WTC11 (cell line): ENCODE data around the gene C1QB. TPM values are rescaled to one million over a fixed set of nuclear protein-coding genes. Genes with fewer than 3 reads are reported as not detected.

Experiments
- ATAC-seq: fragments of 200-7000 bp; cut with Tn5 transposase; 2 replicates; pipeline ENCODE4 v1.10.0; 2021; ENCODE audit warnings: mild to moderate bottlenecking, moderate library complexity
- CTCF ChIA-PET: fragments of 300-600 bp; sonication (Branson Sonifier 250); formaldehyde crosslinking; loops from one replicate; lab custom pipeline; 2021; ENCODE audit warnings: antibody characterized with exemption; lab: Charles Lee
- POLR2A ChIA-PET: fragments of 350-600 bp; sonication (Branson Sonifier 250); formaldehyde crosslinking; loops from one replicate; lab custom pipeline; 2021; ENCODE audit warnings: antibody characterized with exemption; lab: Charles Lee
- DNase-seq: peaks from one replicate; pipeline ENCODE4 v3.0.0; 2021; ENCODE audit warnings: low spot score
- H3K27ac Mint-ChIP-seq: 2 replicates; pipeline ENCODE4 v1.8.0; 2021; ENCODE audit warnings: mixed read lengths
- H3K27me3 Mint-ChIP-seq: 2 replicates; pipeline ENCODE4 v1.8.0; 2021; ENCODE audit warnings: low read depth, mild to moderate bottlenecking, moderate library complexity, mixed read lengths
- H3K36me3 Mint-ChIP-seq: 2 replicates; pipeline ENCODE4 v1.8.0; 2021; ENCODE audit warnings: mixed read lengths
- H3K4me1 Mint-ChIP-seq: 2 replicates; pipeline ENCODE4 v1.8.0; 2022; ENCODE audit warnings: mixed read lengths
- H3K4me3 Mint-ChIP-seq: 2 replicates; pipeline ENCODE4 v1.8.0; 2021; ENCODE audit warnings: mild to moderate bottlenecking, moderate library complexity, mixed read lengths
- H3K9me3 Mint-ChIP-seq: 2 replicates; pipeline ENCODE4 v1.8.0; 2021; ENCODE audit warnings: mixed read lengths
- CREB1 ChIP-seq: sonication (generic); formaldehyde crosslinking; IDR thresholded peaks from 2 replicates; pipeline ENCODE4 v1.8.0; 2023; ENCODE audit warnings: mild to moderate bottlenecking, missing genetic modification reagents
- CREM ChIP-seq: sonication (generic); formaldehyde crosslinking; IDR thresholded peaks from 2 replicates; pipeline ENCODE4 v1.8.1; 2022; ENCODE audit warnings: mild to moderate bottlenecking, missing genetic modification reagents, moderate library complexity
- ELF4 ChIP-seq: sonication (generic); formaldehyde crosslinking; IDR thresholded peaks from 2 replicates; pipeline ENCODE4 v1.8.1; 2022; ENCODE audit warnings: low read depth, mild to moderate bottlenecking, moderate library complexity, missing genetic modification reagents
- ETV6 ChIP-seq: sonication (generic); formaldehyde crosslinking; IDR thresholded peaks from 2 replicates; pipeline ENCODE4 v1.8.1; 2022; ENCODE audit warnings: mild to moderate bottlenecking, missing genetic modification reagents
- FOXK1 ChIP-seq: sonication (generic); formaldehyde crosslinking; IDR thresholded peaks from 2 replicates; pipeline ENCODE4 v1.8.0; 2022; ENCODE audit warnings: mild to moderate bottlenecking, moderate library complexity, missing genetic modification reagents
- GRHL2 ChIP-seq: fragments of 250-450 bp; sonication (Bioruptor Pico); IDR thresholded peaks from 2 replicates; pipeline ENCODE4 v1.8.0; 2022; ENCODE audit warnings: mild to moderate bottlenecking, moderate library complexity; ENCODE audit not compliant: insufficient replicate concordance, severe bottlenecking
- JAZF1 ChIP-seq: fragments of 250-450 bp; sonication (Bioruptor Pico); IDR thresholded peaks from 2 replicates; pipeline ENCODE4 v1.9.0; 2021; ENCODE audit warnings: moderate library complexity, mild to moderate bottlenecking, inconsistent platforms
- NFATC4 ChIP-seq: fragments of 250-450 bp; sonication (Bioruptor Pico); IDR thresholded peaks from 2 replicates; pipeline ENCODE4 v1.9.0; 2021; ENCODE audit warnings: mild to moderate bottlenecking
- SMAD4 ChIP-seq: sonication (generic); formaldehyde crosslinking; IDR thresholded peaks from 2 replicates; pipeline ENCODE4 v1.8.0; 2022; ENCODE audit warnings: mild to moderate bottlenecking, missing genetic modification reagents
- SP1 ChIP-seq: sonication (generic); formaldehyde crosslinking; conservative IDR thresholded peaks from 2 replicates; pipeline ENCODE4 v1.8.1; 2022; ENCODE audit warnings: missing genetic modification reagents
- TEAD4 ChIP-seq: sonication (generic); formaldehyde crosslinking; IDR thresholded peaks from 2 replicates; pipeline ENCODE4 v1.8.0; 2022; ENCODE audit warnings: mild to moderate bottlenecking, missing genetic modification reagents
- ZNF396 ChIP-seq: fragments of 250-450 bp; sonication (Bioruptor Pico); IDR thresholded peaks from 2 replicates; pipeline ENCODE4 v1.8.0; 2021; ENCODE audit warnings: mild to moderate bottlenecking, moderate library complexity, borderline replicate concordance
- total RNA-seq: library from RNA; stranded (reverse); gene quantifications from 3 replicates; pipeline ENCODE4 v1.2.3, GENCODE V29; 2021
- TF ChIP-seq, protein P1 (sequence below): fragments of 250-450 bp; sonication (Bioruptor Pico); IDR thresholded peaks from 2 replicates; pipeline ENCODE4 v1.9.0; 2021; ENCODE audit warnings: mild to moderate bottlenecking
- TF ChIP-seq, protein P2 (sequence below): sonication (generic); formaldehyde crosslinking; IDR thresholded peaks from 2 replicates; pipeline ENCODE4 v1.8.0; 2023; ENCODE audit warnings: missing genetic modification reagents, mild to moderate bottlenecking, borderline replicate concordance
- TF ChIP-seq, protein P3 (sequence below): sonication (generic); formaldehyde crosslinking; IDR thresholded peaks from 2 replicates; pipeline ENCODE4 v1.8.0; 2022; ENCODE audit warnings: mild to moderate bottlenecking, missing genetic modification reagents
- TF ChIP-seq, protein P4 (sequence below): sonication (generic); formaldehyde crosslinking; IDR thresholded peaks from 2 replicates; pipeline ENCODE4 v1.8.1; 2023; ENCODE audit warnings: mild to moderate bottlenecking, missing genetic modification reagents, moderate library complexity
- TF ChIP-seq, protein P5 (sequence below): fragments of 250-450 bp; sonication (Bioruptor Pico); IDR thresholded peaks from 2 replicates; pipeline ENCODE4 v2.1.2; 2022; ENCODE audit warnings: mild to moderate bottlenecking, moderate library complexity
- TF ChIP-seq, protein P6 (sequence below): sonication (generic); formaldehyde crosslinking; IDR thresholded peaks from 2 replicates; pipeline ENCODE4 v1.8.1; 2023; ENCODE audit warnings: mild to moderate bottlenecking, missing genetic modification reagents, moderate library complexity

C1QB gene
- total RNA-seq, 1 experiment from 2014 or later = 0.61 TPM

GRCh38 chr1:22683547-22683946 lies 30.5 kb downstream of the C1QB start (continued):
- TF ChIP-seq, protein P1, sequence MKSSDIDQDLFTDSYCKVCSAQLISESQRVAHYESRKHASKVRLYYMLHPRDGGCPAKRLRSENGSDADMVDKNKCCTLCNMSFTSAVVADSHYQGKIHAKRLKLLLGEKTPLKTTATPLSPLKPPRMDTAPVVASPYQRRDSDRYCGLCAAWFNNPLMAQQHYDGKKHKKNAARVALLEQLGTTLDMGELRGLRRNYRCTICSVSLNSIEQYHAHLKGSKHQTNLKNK (CRISPR knock-in tag) = no peak
- TF ChIP-seq FOXK1 (CRISPR knock-in tag) = no peak
- TF ChIP-seq GRHL2 (CRISPR knock-in tag) = no peak
- TF ChIP-seq, protein P2, sequence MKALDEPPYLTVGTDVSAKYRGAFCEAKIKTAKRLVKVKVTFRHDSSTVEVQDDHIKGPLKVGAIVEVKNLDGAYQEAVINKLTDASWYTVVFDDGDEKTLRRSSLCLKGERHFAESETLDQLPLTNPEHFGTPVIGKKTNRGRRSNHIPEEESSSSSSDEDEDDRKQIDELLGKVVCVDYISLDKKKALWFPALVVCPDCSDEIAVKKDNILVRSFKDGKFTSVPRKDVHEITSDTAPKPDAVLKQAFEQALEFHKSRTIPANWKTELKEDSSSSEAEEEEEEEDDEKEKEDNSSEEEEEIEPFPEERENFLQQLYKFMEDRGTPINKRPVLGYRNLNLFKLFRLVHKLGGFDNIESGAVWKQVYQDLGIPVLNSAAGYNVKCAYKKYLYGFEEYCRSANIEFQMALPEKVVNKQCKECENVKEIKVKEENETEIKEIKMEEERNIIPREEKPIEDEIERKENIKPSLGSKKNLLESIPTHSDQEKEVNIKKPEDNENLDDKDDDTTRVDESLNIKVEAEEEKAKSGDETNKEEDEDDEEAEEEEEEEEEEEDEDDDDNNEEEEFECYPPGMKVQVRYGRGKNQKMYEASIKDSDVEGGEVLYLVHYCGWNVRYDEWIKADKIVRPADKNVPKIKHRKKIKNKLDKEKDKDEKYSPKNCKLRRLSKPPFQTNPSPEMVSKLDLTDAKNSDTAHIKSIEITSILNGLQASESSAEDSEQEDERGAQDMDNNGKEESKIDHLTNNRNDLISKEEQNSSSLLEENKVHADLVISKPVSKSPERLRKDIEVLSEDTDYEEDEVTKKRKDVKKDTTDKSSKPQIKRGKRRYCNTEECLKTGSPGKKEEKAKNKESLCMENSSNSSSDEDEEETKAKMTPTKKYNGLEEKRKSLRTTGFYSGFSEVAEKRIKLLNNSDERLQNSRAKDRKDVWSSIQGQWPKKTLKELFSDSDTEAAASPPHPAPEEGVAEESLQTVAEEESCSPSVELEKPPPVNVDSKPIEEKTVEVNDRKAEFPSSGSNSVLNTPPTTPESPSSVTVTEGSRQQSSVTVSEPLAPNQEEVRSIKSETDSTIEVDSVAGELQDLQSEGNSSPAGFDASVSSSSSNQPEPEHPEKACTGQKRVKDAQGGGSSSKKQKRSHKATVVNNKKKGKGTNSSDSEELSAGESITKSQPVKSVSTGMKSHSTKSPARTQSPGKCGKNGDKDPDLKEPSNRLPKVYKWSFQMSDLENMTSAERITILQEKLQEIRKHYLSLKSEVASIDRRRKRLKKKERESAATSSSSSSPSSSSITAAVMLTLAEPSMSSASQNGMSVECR (CRISPR knock-in tag) = no peak
- TF ChIP-seq ELF4 (CRISPR knock-in tag) = no peak
- TF ChIP-seq, protein P3, sequence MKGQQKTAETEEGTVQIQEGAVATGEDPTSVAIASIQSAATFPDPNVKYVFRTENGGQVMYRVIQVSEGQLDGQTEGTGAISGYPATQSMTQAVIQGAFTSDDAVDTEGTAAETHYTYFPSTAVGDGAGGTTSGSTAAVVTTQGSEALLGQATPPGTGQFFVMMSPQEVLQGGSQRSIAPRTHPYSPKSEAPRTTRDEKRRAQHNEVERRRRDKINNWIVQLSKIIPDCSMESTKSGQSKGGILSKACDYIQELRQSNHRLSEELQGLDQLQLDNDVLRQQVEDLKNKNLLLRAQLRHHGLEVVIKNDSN (CRISPR knock-in tag) = no peak
- no peak for TF ChIP-seq TEAD4

DNA sequence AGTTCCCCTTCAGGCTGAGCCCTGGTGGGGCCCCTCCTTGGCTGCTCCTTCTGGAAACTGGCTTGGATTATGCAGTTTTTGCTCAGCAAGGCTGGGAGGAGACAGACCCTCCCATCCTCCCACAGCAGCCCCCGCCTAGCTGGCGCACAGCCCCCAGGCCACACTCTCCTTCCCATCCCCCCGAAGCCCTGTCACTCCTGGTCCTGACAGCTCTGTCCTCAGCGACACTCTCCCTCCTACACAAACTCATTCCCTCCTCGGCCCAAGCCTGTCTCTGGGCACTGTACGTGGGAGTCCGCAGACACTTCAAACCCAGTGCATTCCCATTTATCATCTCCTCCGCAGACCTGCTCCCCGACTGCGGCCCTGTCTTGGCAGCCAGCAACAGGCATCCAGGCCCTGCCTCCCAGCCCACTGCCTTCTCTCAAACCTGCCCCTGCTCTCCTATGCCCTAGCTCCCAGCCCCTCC lies 32.6 kb downstream of the C1QB start:
- Mint-ChIP-seq H3K9me3 (no peaks in the 10 kb centered on the region), H3K4me1 (peaks cover 6% of the 10 kb centered on the region), H3K36me3 (no peaks in the 10 kb centered on the region), H3K27me3 (no peaks in the 10 kb centered on the region), H3K27ac (no peak overlapping the region), H3K4me3 (no peak overlapping the region)
- ChIA-PET CTCF (interaction anchor here (1.9 to 2.8 kb wide), 2 partner anchors 9 to 19 kb away, joined by 4 to 16 read pairs; no protein-coding TSS in a partner anchor), POLR2A (no interaction called here)
- DNase-seq (no peak), ATAC-seq (0 out of 2 replicates have a peak, but pooled peaks have one; percentile 28)
- TF ChIP-seq ELF4 (CRISPR knock-in tag) (no peak), NFATC4 (CRISPR knock-in tag) (no peak), SMAD4 (CRISPR knock-in tag) (no peak), CREB1 (CRISPR knock-in tag) (no peak), SP1 (no peak), CREM (no peak), ETV6 (CRISPR knock-in tag) (no peak), JAZF1 (CRISPR knock-in tag) (no peak), ZNF396 (CRISPR knock-in tag) (no peak)
- TF ChIP-seq, protein P4, sequence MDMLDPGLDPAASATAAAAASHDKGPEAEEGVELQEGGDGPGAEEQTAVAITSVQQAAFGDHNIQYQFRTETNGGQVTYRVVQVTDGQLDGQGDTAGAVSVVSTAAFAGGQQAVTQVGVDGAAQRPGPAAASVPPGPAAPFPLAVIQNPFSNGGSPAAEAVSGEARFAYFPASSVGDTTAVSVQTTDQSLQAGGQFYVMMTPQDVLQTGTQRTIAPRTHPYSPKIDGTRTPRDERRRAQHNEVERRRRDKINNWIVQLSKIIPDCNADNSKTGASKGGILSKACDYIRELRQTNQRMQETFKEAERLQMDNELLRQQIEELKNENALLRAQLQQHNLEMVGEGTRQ (CRISPR knock-in tag) = no peak
- TF ChIP-seq, protein P5, sequence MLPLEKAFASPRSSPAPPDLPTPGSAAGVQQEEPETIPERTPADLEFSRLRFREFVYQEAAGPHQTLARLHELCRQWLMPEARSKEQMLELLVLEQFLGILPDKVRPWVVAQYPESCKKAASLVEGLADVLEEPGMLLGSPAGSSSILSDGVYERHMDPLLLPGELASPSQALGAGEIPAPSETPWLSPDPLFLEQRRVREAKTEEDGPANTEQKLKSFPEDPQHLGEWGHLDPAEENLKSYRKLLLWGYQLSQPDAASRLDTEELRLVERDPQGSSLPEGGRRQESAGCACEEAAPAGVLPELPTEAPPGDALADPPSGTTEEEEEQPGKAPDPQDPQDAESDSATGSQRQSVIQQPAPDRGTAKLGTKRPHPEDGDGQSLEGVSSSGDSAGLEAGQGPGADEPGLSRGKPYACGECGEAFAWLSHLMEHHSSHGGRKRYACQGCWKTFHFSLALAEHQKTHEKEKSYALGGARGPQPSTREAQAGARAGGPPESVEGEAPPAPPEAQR (CRISPR knock-in tag) = no peak
- TF ChIP-seq, protein P6, sequence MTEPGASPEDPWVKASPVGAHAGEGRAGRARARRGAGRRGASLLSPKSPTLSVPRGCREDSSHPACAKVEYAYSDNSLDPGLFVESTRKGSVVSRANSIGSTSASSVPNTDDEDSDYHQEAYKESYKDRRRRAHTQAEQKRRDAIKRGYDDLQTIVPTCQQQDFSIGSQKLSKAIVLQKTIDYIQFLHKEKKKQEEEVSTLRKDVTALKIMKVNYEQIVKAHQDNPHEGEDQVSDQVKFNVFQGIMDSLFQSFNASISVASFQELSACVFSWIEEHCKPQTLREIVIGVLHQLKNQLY = no peak
